Activated B cell treated with CpG ODN at 0.5 μM for 24 hours (primary cell): Measurements from ENCODE around the gene LMBRD2. TPM values are rescaled to one million over a fixed set of nuclear protein-coding genes. Genes with fewer than 3 reads are reported as not detected.

ENCODE experiments used
- ATAC-seq: fragments of 200-7000 bp; cut with Tn5 transposase; one replicate; pipeline ENCODE4 v1.10.0; 2021; ENCODE audit warnings: low read depth, mild to moderate bottlenecking, moderate library complexity
- CTCF ChIA-PET: fragments of 350-600 bp; sonication (Branson Sonifier 250); formaldehyde crosslinking; loops from one replicate; lab custom pipeline; 2021; ENCODE audit warnings: antibody characterized with exemption; lab: Charles Lee
- POLR2A ChIA-PET: fragments of 350-600 bp; sonication (Branson Sonifier 250); formaldehyde crosslinking; loops from one replicate; lab custom pipeline; 2021; ENCODE audit warnings: antibody characterized with exemption; lab: Charles Lee
- DNase-seq: peaks from one replicate; pipeline ENCODE4 v3.0.0; 2022
- H3K27ac Mint-ChIP-seq: one replicate; pipeline ENCODE4 v1.8.0; 2020; ENCODE audit warnings: mixed read lengths
- H3K27me3 Mint-ChIP-seq: one replicate; pipeline ENCODE4 v1.8.0; 2021; ENCODE audit warnings: mixed read lengths
- H3K36me3 Mint-ChIP-seq: one replicate; pipeline ENCODE4 v1.8.0; 2021; ENCODE audit warnings: low read depth, mixed read lengths
- H3K4me1 Mint-ChIP-seq: one replicate; pipeline ENCODE4 v1.8.0; 2021; ENCODE audit warnings: mixed read lengths
- H3K4me3 Mint-ChIP-seq: one replicate; pipeline ENCODE4 v1.8.0; 2020; ENCODE audit warnings: mild to moderate bottlenecking, mixed read lengths
- H3K9me3 Mint-ChIP-seq: one replicate; pipeline ENCODE4 v1.8.0; 2020; ENCODE audit warnings: mixed read lengths
- CTCF ChIP-seq: fragments of 200-600 bp; IDR thresholded peaks from one replicate; pipeline ENCODE4 v1.8.0; 2022; ENCODE audit warnings: antibody characterized with exemption, mild to moderate bottlenecking
- intact Hi-C: fragments of 100-400 bp; cut with micrococcal nuclease; formaldehyde crosslinking; loops from one replicate; pipeline ENCODE4 v1.15.1; 2024
- total RNA-seq: library from RNA; stranded (reverse); gene quantifications from 2 replicates; pipeline ENCODE4 v1.2.3, GENCODE V29; 2022

LMBRD2 gene
- total RNA-seq, 1 donor from 2014 or later, result 8.9 TPM

- intact Hi-C loops, result loop anchor here (1.0 kb wide), 2 partner anchors 329 to 515 kb away; no protein-coding TSS in a partner anchor
- CTCF ChIA-PET, result interaction anchor here (0.9 to 1.6 kb wide), 7 partner anchors 127 to 518 kb away, joined by 3 to 10 read pairs (median 7); no protein-coding TSS in a partner anchor
Observed at GRCh38 chr5:36178524-36178890, 26.8 kb upstream of the LMBRD2 start.

GRCh38 chr5:36177715-36178523 lies 26.2 kb upstream of the LMBRD2 start:
- no peak for TF ChIP-seq CTCF
- peaks cover 4% of the 10 kb centered on the region for H3K4me1 Mint-ChIP-seq
- DNase-seq (no peak), ATAC-seq (no peak)
- H3K36me3 Mint-ChIP-seq, result peaks cover 85% of the 10 kb centered on the region
- ChIA-PET CTCF (interaction anchor here (0.9 to 1.6 kb wide), 7 partner anchors 128 to 518 kb away, joined by 3 to 10 read pairs (median 7); no protein-coding TSS in a partner anchor), POLR2A (no interaction called here)
- intact Hi-C loops, result loop anchor here (1.0 kb wide), 3 partner anchors 127 to 515 kb away; no protein-coding TSS in a partner anchor
- no peaks in the 10 kb centered on the region for H3K27me3 Mint-ChIP-seq
- no peak overlapping the region for H3K27ac Mint-ChIP-seq
- H3K4me3 Mint-ChIP-seq, result no peak overlapping the region
- H3K9me3 Mint-ChIP-seq, result no peaks in the 10 kb centered on the region

More at GRCh38 chr5:36178524-36178890, 26.8 kb upstream of the LMBRD2 start:
- no peak for DNase-seq
- no peak overlapping the region for H3K4me3 Mint-ChIP-seq
- H3K36me3 Mint-ChIP-seq, result peaks cover 83% of the 10 kb centered on the region
- TF ChIP-seq CTCF, result no peak
- H3K9me3 Mint-ChIP-seq, result no peaks in the 10 kb centered on the region
- H3K27ac Mint-ChIP-seq, result no peak overlapping the region
- POLR2A ChIA-PET, result no interaction called here
- no peaks in the 10 kb centered on the region for H3K27me3 Mint-ChIP-seq
- ATAC-seq, result no peak
- H3K4me1 Mint-ChIP-seq, result peaks cover 4% of the 10 kb centered on the region

- no peak overlapping the region for H3K27ac Mint-ChIP-seq
Observed at GRCh38 chr5:36177154-36177553, 25.5 kb upstream of the LMBRD2 start.

GRCh38 chr5:36175043-36175442 lies 23.4 kb upstream of the LMBRD2 start:
- H3K4me1 Mint-ChIP-seq, result peaks cover 4% of the 10 kb centered on the region
- DNase-seq, result no peak
- no peak overlapping the region for H3K4me3 Mint-ChIP-seq
- intact Hi-C loops, result no loop called here
- ChIA-PET CTCF (no interaction called here), POLR2A (no interaction called here)
- H3K27me3 Mint-ChIP-seq, result no peaks in the 10 kb centered on the region
- no peaks in the 10 kb centered on the region for H3K9me3 Mint-ChIP-seq
- H3K27ac Mint-ChIP-seq, result no peak overlapping the region
- peaks cover 85% of the 10 kb centered on the region for H3K36me3 Mint-ChIP-seq
- ATAC-seq, result no peak
- TF ChIP-seq CTCF, result no peak

More at GRCh38 chr5:36177154-36177553, 25.5 kb upstream of the LMBRD2 start:
- TF ChIP-seq CTCF, result no peak
- peaks cover 85% of the 10 kb centered on the region for H3K36me3 Mint-ChIP-seq
- ATAC-seq (no peak), DNase-seq (no peak)
- ChIA-PET POLR2A (no interaction called here), CTCF (no interaction called here)
- no peaks in the 10 kb centered on the region for H3K27me3 Mint-ChIP-seq
- H3K4me3 Mint-ChIP-seq, result no peak overlapping the region
- H3K4me1 Mint-ChIP-seq, result peaks cover 4% of the 10 kb centered on the region
- intact Hi-C loops, result loop anchor here (1.0 kb wide), 1 partner anchor 128 kb away; no protein-coding TSS in a partner anchor
- H3K9me3 Mint-ChIP-seq, result no peaks in the 10 kb centered on the region

- H3K9me3 Mint-ChIP-seq, result no peaks in the 10 kb centered on the region
- TF ChIP-seq CTCF, result no peak
- H3K4me3 Mint-ChIP-seq, result no peak overlapping the region
- no peaks in the 10 kb centered on the region for H3K27me3 Mint-ChIP-seq
- CTCF ChIA-PET, result no interaction called here
- DNase-seq (no peak), ATAC-seq (no peak)
- POLR2A ChIA-PET, result no interaction called here
- peaks cover 85% of the 10 kb centered on the region for H3K36me3 Mint-ChIP-seq
- no peak overlapping the region for H3K27ac Mint-ChIP-seq
- intact Hi-C loops, result no loop called here
- peaks cover 4% of the 10 kb centered on the region for H3K4me1 Mint-ChIP-seq
Observed at GRCh38 chr5:36174119-36174518, 22.4 kb upstream of the LMBRD2 start.
